C4-2B (cell line): ENCODE measurements around the gene GAS7.
A peak's percentile ranks its signal among the peaks of the same experiment; 100 is the strongest.

Experiments
- H3K27ac ChIP-seq: fragments of 450-650 bp; 2 replicates; pipeline ENCODE4 v1.5.1; 2017
- CTCF ChIP-seq: fragments of 450-650 bp; conservative IDR thresholded peaks from 2 replicates; pipeline ENCODE4 v1.5.1; 2017; ENCODE audit warnings: mild to moderate bottlenecking
- ZFX ChIP-seq: fragments of 450-650 bp; IDR thresholded peaks from 2 replicates; pipeline ENCODE4 v1.6.1; 2017

GAS7 gene

GRCh38 chr17:9968008-9968407, 230.4 kb downstream of the GAS7 start:
- TF ChIP-seq CTCF (no peak), ZFX (no peak)

GRCh38 chr17:9959377-9959981, 238.9 kb downstream of the GAS7 start:
- no peak overlapping the region for H3K27ac ChIP-seq
- TF ChIP-seq ZFX = no peak
- TF ChIP-seq CTCF = peak; percentile 80

More at GRCh38 chr17:9968008-9968407, 230.4 kb downstream of the GAS7 start:
- H3K27ac ChIP-seq = no peak overlapping the region

- H3K27ac ChIP-seq = no peak overlapping the region
- TF ChIP-seq ZFX = no peak
- no peak for TF ChIP-seq CTCF
These were observed 239.7 kb downstream of the GAS7 start for GRCh38 chr17:9958586-9959281.

GRCh38 chr17:9957244-9957643, 241.2 kb downstream of the GAS7 start:
- TF ChIP-seq ZFX = no peak
- TF ChIP-seq CTCF = no peak
- no peak overlapping the region for H3K27ac ChIP-seq

GRCh38 chr17:9956474-9957131, 241.8 kb downstream of the GAS7 start:
- TF ChIP-seq ZFX (no peak), CTCF (no peak)
- no peak overlapping the region for H3K27ac ChIP-seq

GRCh38 chr17:9953492-9953891, 244.9 kb downstream of the GAS7 start:
- no peak overlapping the region for H3K27ac ChIP-seq

More at GRCh38 chr17:9953492-9953891, 244.9 kb downstream of the GAS7 start:
- TF ChIP-seq CTCF (no peak), ZFX (no peak)
